HL-60 (cell line): ENCODE data around the gene UFC1.

Experiments used
- CTCF ChIP-seq: IDR thresholded peaks from one replicate; pipeline ENCODE4 v1.5.1; 2011; ENCODE audit warnings: low read length, control low read depth, inconsistent platforms; ENCODE audit not compliant: insufficient read depth
- GABPA ChIP-seq: IDR thresholded peaks from 2 replicates; pipeline ENCODE4 v1.6.1; 2012; ENCODE audit warnings: low read depth
- POLR2AphosphoS5 ChIP-seq: IDR thresholded peaks from 2 replicates; pipeline ENCODE4 v1.6.1; 2012; ENCODE audit warnings: low read depth

DNA sequence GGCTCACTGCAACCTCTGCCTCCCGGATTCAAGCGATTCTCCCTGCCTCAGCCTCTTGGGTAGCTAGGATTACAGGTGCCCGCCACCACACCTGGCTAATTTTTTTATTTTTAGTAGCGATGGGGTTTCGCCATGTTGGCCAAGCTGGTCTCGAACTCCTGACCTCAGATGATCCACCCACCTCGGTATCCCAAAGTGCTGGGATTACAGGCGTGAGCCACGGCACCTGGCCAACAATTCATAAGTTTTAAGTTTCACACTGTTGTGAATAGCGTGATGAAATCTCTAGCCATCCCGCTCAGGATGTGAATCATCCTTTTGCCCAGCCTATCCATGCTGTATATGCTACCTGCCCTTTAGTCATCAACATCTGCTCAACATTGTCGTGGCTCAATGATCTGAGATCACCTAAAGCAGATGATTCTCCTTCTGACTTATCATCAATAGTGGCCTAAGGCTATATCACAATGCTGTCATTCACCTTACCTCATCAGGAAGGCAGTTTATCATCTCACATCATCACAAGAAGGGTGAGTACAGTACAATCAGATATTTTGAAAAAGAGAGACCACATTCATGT, 38.6 kb upstream of the UFC1 start:
- TF ChIP-seq POLR2AphosphoS5 (no peak), CTCF (no peak), GABPA (no peak)
